A673 (cell line): ENCODE measurements around the gene CSTPP1.

Source experiments
- EZH2 ChIP-seq: fragments of 200-600 bp; sonication (generic); IDR thresholded peaks from 2 replicates; pipeline ENCODE4 v1.6.1; 2017; ENCODE audit warnings: borderline replicate concordance, low read depth, mild to moderate bottlenecking, mixed read lengths, antibody characterized with exemption, low read length; ENCODE audit not compliant: poor library complexity, severe bottlenecking
- TF ChIP-seq, protein P1 (sequence below): fragments of 300-800, 200-600 bp; sonication (generic); conservative IDR thresholded peaks from 2 replicates; pipeline ENCODE4 v1.5.1; 2017; ENCODE audit warnings: low read depth, mild to moderate bottlenecking, antibody characterized with exemption, low read length, moderate library complexity, mixed read lengths

DNA sequence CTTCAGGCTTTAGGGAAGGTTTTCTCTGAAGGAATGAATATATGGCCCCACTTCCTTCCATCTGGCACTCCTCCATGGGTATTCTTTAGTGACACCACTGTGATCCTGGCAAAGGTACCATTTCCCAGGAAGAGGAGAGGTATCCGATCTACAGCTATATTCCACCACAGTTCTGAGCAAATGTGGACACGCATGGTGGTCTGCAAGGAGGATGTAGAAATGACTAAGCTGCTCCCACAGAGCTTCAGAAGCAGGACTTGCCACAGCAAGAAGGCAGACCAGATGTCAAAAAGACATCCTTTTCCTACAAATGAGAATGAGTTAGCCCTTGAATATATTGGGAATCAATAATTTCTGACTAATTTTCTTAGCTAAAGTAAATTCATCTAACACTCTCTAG lies 194.6 kb downstream of the CSTPP1 start:
- no peak for TF ChIP-seq EZH2
- TF ChIP-seq, protein P1, sequence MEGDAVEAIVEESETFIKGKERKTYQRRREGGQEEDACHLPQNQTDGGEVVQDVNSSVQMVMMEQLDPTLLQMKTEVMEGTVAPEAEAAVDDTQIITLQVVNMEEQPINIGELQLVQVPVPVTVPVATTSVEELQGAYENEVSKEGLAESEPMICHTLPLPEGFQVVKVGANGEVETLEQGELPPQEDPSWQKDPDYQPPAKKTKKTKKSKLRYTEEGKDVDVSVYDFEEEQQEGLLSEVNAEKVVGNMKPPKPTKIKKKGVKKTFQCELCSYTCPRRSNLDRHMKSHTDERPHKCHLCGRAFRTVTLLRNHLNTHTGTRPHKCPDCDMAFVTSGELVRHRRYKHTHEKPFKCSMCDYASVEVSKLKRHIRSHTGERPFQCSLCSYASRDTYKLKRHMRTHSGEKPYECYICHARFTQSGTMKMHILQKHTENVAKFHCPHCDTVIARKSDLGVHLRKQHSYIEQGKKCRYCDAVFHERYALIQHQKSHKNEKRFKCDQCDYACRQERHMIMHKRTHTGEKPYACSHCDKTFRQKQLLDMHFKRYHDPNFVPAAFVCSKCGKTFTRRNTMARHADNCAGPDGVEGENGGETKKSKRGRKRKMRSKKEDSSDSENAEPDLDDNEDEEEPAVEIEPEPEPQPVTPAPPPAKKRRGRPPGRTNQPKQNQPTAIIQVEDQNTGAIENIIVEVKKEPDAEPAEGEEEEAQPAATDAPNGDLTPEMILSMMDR: no peak
